Measurements from ENCODE around the gene PHACTR1. TPM values are rescaled to one million over a fixed set of nuclear protein-coding genes. Genes with fewer than 3 reads are reported as not detected.

The PHACTR1 gene
- total RNA-seq, 2 donors from 2014 or later: 2.8 to 6.3 TPM

DNA sequence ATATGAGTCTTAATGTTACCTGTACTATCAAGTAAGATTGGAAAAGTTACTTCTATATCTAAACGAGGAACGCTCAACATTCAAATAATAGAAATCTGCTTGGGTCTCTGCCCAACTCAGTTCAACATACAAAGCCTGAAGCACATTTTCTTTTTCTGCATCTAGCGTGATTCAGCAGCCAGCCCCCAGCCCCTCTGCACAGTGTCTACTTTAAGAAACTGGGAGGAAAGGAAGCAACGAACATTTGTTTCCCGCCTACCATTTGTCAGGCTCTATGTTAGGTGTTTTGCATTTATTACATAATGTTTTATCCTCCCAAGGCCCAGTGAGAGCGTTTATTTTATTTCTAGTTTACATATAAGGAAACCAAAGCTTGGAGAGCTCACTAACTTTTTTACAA lies 17.3 kb downstream of the PHACTR1 start:
- no peak overlapping the region for H3K4me3 ChIP-seq (ENCODE audit: low read length)
- H3K9ac ChIP-seq (ENCODE audit: extremely low read depth, low read length, poor library complexity, severe bottlenecking): no peak overlapping the region
- no peak overlapping the region for H3K27ac ChIP-seq (ENCODE audit: low read depth, low read length)
- H3K4me1 ChIP-seq (ENCODE audit: control insufficient read depth, insufficient read depth, low read length): no peaks in the 10 kb centered on the region
- no peak for DNase-seq
- H3K27ac Mint-ChIP-seq: no peak overlapping the region
- no peaks in the 10 kb centered on the region for H3K9me3 Mint-ChIP-seq
- WGBS, 2 experiments (ENCODE audit: insufficient coverage in 1 of 2, insufficient read length in 1 of 2): 85 to 86% methylated on average over 2 to 6 of the region's 6 CpGs
- peaks cover 7% of the 10 kb centered on the region for H3K4me1 Mint-ChIP-seq
- no peaks in the 10 kb centered on the region for H3K27me3 Mint-ChIP-seq (ENCODE audit: insufficient read depth)
- H3K36me3 Mint-ChIP-seq (ENCODE audit: low read depth): no peaks in the 10 kb centered on the region
- no peaks in the 10 kb centered on the region for H3K27me3 ChIP-seq (ENCODE audit: control insufficient read depth, insufficient read depth, low read length, poor library complexity, severe bottlenecking)
- TF ChIP-seq, protein P1, sequence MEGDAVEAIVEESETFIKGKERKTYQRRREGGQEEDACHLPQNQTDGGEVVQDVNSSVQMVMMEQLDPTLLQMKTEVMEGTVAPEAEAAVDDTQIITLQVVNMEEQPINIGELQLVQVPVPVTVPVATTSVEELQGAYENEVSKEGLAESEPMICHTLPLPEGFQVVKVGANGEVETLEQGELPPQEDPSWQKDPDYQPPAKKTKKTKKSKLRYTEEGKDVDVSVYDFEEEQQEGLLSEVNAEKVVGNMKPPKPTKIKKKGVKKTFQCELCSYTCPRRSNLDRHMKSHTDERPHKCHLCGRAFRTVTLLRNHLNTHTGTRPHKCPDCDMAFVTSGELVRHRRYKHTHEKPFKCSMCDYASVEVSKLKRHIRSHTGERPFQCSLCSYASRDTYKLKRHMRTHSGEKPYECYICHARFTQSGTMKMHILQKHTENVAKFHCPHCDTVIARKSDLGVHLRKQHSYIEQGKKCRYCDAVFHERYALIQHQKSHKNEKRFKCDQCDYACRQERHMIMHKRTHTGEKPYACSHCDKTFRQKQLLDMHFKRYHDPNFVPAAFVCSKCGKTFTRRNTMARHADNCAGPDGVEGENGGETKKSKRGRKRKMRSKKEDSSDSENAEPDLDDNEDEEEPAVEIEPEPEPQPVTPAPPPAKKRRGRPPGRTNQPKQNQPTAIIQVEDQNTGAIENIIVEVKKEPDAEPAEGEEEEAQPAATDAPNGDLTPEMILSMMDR (conservative IDR thresholded peaks at IDR 0.05): no peak
- H3K4me3 Mint-ChIP-seq: no peak overlapping the region
- H3K36me3 ChIP-seq (ENCODE audit: control insufficient read depth, insufficient read depth, low read length): no peaks in the 10 kb centered on the region
- no peaks in the 10 kb centered on the region for H3K9me3 ChIP-seq (ENCODE audit: control insufficient read depth, low read length)

DNA sequence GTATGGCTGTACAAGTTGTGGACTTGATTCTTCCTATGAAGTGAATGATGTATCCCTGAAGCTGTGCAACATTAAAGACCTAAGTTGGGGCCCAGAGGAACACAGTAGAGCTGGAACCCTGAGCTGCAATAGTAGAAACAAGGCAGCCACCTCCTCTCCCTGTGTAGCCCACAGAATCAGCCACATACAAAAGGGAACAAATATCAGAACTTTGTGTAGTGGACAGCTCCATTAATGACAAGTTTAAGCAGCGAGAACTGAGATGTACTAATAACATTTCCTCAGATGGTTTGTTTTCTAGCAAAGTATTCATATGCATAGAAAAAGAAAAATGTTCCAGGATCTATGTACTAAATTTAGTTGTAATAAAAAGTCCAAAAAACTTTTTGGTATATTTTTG lies 19.2 kb downstream of the PHACTR1 start:
- H3K36me3 Mint-ChIP-seq (ENCODE audit: low read depth): no peaks in the 10 kb centered on the region
- no peaks in the 10 kb centered on the region for H3K9me3 Mint-ChIP-seq
- Histone ChIP-seq H3K4me3 (ENCODE audit: low read length) (no peak overlapping the region), H3K27ac (ENCODE audit: low read depth, low read length) (no peak overlapping the region), H3K9ac (ENCODE audit: extremely low read depth, low read length, poor library complexity, severe bottlenecking) (no peak overlapping the region), H3K27me3 (ENCODE audit: control insufficient read depth, insufficient read depth, low read length, poor library complexity, severe bottlenecking) (no peaks in the 10 kb centered on the region), H3K4me1 (ENCODE audit: control insufficient read depth, insufficient read depth, low read length) (no peaks in the 10 kb centered on the region), H3K9me3 (ENCODE audit: control insufficient read depth, low read length) (no peaks in the 10 kb centered on the region), H3K36me3 (ENCODE audit: control insufficient read depth, insufficient read depth, low read length) (no peaks in the 10 kb centered on the region)
- H3K27ac Mint-ChIP-seq: no peak overlapping the region
- H3K4me1 Mint-ChIP-seq: no peaks in the 10 kb centered on the region
- WGBS, 2 experiments (ENCODE audit: insufficient coverage in 1 of 2, insufficient read length in 1 of 2): 89% methylated on average over 1 of the region's 1 CpG; no CpG with 5 or more reads in 1 of the 2 experiments
- no peak overlapping the region for H3K4me3 Mint-ChIP-seq
- no peaks in the 10 kb centered on the region for H3K27me3 Mint-ChIP-seq (ENCODE audit: insufficient read depth)
- no peak for DNase-seq
- TF ChIP-seq, protein P1 (conservative IDR thresholded peaks at IDR 0.05): no peak

DNA sequence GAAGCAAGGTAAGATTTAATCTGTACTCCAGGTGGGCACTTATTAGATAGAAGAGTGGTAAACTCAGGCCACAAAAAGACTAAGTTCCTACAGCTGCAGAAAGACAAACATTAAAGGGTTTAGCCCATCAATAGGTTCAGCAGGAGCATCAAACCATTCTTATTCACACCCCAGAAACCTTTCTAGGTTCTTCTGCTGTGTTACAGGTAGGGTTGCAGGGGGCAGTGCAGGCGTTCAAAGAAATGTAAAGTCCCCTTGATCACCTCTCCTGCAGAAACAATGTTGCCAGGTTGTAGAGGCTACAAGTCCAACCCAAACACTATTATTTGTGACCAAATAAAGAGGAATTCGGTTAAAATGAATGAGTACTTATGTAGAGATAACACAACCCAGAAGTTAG lies 31.8 kb downstream of the PHACTR1 start:
- Mint-ChIP-seq H3K9me3 (peaks cover 12% of the 10 kb centered on the region), H3K27me3 (ENCODE audit: insufficient read depth) (peaks cover 33% of the 10 kb centered on the region), H3K4me1 (peaks cover 14% of the 10 kb centered on the region), H3K4me3 (peak overlapping the region; percentile 75), H3K27ac (no peak overlapping the region), H3K36me3 (ENCODE audit: low read depth) (no peaks in the 10 kb centered on the region)
- H3K27me3 ChIP-seq (ENCODE audit: control insufficient read depth, insufficient read depth, low read length, poor library complexity, severe bottlenecking): peaks cover 28% of the 10 kb centered on the region
- H3K9me3 ChIP-seq (ENCODE audit: control insufficient read depth, low read length): peaks cover 5% of the 10 kb centered on the region
- H3K9ac ChIP-seq (ENCODE audit: extremely low read depth, low read length, poor library complexity, severe bottlenecking): no peak overlapping the region
- TF ChIP-seq, protein P1 (conservative IDR thresholded peaks at IDR 0.05): peak; percentile 45
- no peak overlapping the region for H3K27ac ChIP-seq (ENCODE audit: low read depth, low read length)
- H3K4me3 ChIP-seq (ENCODE audit: low read length): peak overlapping the region; percentile 82
- no peaks in the 10 kb centered on the region for H3K4me1 ChIP-seq (ENCODE audit: control insufficient read depth, insufficient read depth, low read length)
- DNase-seq: no peak
- H3K36me3 ChIP-seq (ENCODE audit: control insufficient read depth, insufficient read depth, low read length): no peaks in the 10 kb centered on the region
- 11% methylated on average over 1 of the region's 2 CpGs; no CpG with 5 or more reads in 1 of the 2 experiments for WGBS, 2 experiments (ENCODE audit: insufficient coverage in 1 of 2, insufficient read length in 1 of 2)
